BE2C (cell line): ENCODE results near the gene PRDX1.

Source experiments
- DNase-seq: peaks from one replicate; pipeline ENCODE4 v3.0.0-alpha.2; 2020
- H3K27me3 ChIP-seq: fragments of 250-450 bp; sonication (Bioruptor Pico); 2 replicates; pipeline ENCODE4 v1.5.1; 2020; ENCODE audit warnings: mild to moderate bottlenecking
- H3K36me3 ChIP-seq: fragments of 250-450 bp; sonication (Bioruptor Pico); 2 replicates; pipeline ENCODE4 v1.5.1; 2020; ENCODE audit warnings: mild to moderate bottlenecking
- H3K4me1 ChIP-seq: fragments of 250-450 bp; sonication (Bioruptor Pico); 2 replicates; pipeline ENCODE4 v1.5.1; 2020
- H3K4me3 ChIP-seq: 2 replicates; pipeline ENCODE4 v1.5.1; 2011; ENCODE audit warnings: low read depth, low read length
- H3K9me3 ChIP-seq: fragments of 250-450 bp; sonication (Bioruptor Pico); 2 replicates; pipeline ENCODE4 v1.5.1; 2020
- CTCF ChIP-seq: IDR thresholded peaks from 2 replicates; pipeline ENCODE4 v1.5.1; 2012; ENCODE audit warnings: mild to moderate bottlenecking, low read depth, low read length

The PRDX1 gene

GRCh38 chr1:45498279-45498678 is 23.4 kb downstream of the PRDX1 start:
- no peaks in the 10 kb centered on the region for H3K36me3 ChIP-seq
- no peaks in the 10 kb centered on the region for H3K27me3 ChIP-seq
- DNase-seq, result no peak
- no peaks in the 10 kb centered on the region for H3K9me3 ChIP-seq
- no peaks in the 10 kb centered on the region for H3K4me1 ChIP-seq
- no peak for TF ChIP-seq CTCF
- H3K4me3 ChIP-seq, result no peak overlapping the region

GRCh38 chr1:45493116-45493697 is 28.5 kb downstream of the PRDX1 start:
- Histone ChIP-seq H3K4me1 (no peaks in the 10 kb centered on the region), H3K4me3 (no peak overlapping the region), H3K9me3 (no peaks in the 10 kb centered on the region), H3K36me3 (no peaks in the 10 kb centered on the region), H3K27me3 (peaks cover 16% of the 10 kb centered on the region)
- TF ChIP-seq CTCF, result peak; percentile 49
- peak; percentile 40 for DNase-seq

GRCh38 chr1:45492691-45493090 is 29.0 kb downstream of the PRDX1 start:
- Histone ChIP-seq H3K4me1 (no peaks in the 10 kb centered on the region), H3K27me3 (peaks cover 16% of the 10 kb centered on the region), H3K9me3 (no peaks in the 10 kb centered on the region), H3K4me3 (no peak overlapping the region), H3K36me3 (no peaks in the 10 kb centered on the region)
- DNase-seq, result no peak
- TF ChIP-seq CTCF, result no peak

GRCh38 chr1:45491487-45492260 is 30.0 kb downstream of the PRDX1 start:
- H3K4me3 ChIP-seq, result peak overlapping the region; percentile 26
- H3K36me3 ChIP-seq, result no peaks in the 10 kb centered on the region
- DNase-seq, result no peak
- no peak for TF ChIP-seq CTCF
- no peaks in the 10 kb centered on the region for H3K4me1 ChIP-seq
- no peaks in the 10 kb centered on the region for H3K9me3 ChIP-seq
- H3K27me3 ChIP-seq, result peaks cover 16% of the 10 kb centered on the region

- peak; percentile 88 for DNase-seq
- H3K36me3 ChIP-seq, result no peaks in the 10 kb centered on the region
- H3K4me1 ChIP-seq, result no peaks in the 10 kb centered on the region
- peak within 1 kb of the TSS; percentile 50 for H3K4me3 ChIP-seq
- peaks cover 16% of the 10 kb centered on the region for H3K27me3 ChIP-seq
- no peak for TF ChIP-seq CTCF
- no peaks in the 10 kb centered on the region for H3K9me3 ChIP-seq
These were observed 30.8 kb downstream of the PRDX1 start, which contains the start of gene TESK2 for GRCh38 chr1:45490626-45491486. Gene TESK2 (minus strand): TSS chr1:45491163. CDS start chr1:45457785, 33,378 bp downstream.
